GM19351 (cell line): ENCODE measurements around the gene PLXND1.

Experiments used
- ATAC-seq: cut with Tn5 transposase; IDR thresholded peaks from one replicate; pipeline ENCODE4 v1.9.1; 2021; ENCODE audit warnings: mild to moderate bottlenecking, moderate library complexity; ENCODE audit not compliant: unreplicated experiment

The PLXND1 gene

GRCh38 chr3:129629011-129629410 lies 22.5 kb upstream of the PLXND1 start:
- ATAC-seq, result no peak

GRCh38 chr3:129628169-129628522 lies 21.7 kb upstream of the PLXND1 start:
- ATAC-seq, result no peak

GRCh38 chr3:129627350-129628168 lies 21.1 kb upstream of the PLXND1 start:
- ATAC-seq, result peak; percentile 52

- peak; percentile 94 for ATAC-seq
Observed at GRCh38 chr3:129626744-129627349, 20.4 kb upstream of the PLXND1 start.

GRCh38 chr3:129625072-129625874 lies 18.8 kb upstream of the PLXND1 start:
- no peak for ATAC-seq

- no peak for ATAC-seq
Observed at GRCh38 chr3:129624347-129625071, 18.0 kb upstream of the PLXND1 start.

- ATAC-seq, result no peak
Observed at GRCh38 chr3:129623447-129624118, 17.1 kb upstream of the PLXND1 start.

GRCh38 chr3:129622933-129623332 lies 16.5 kb upstream of the PLXND1 start:
- no peak for ATAC-seq

GRCh38 chr3:129622226-129622874 lies 15.9 kb upstream of the PLXND1 start:
- no peak for ATAC-seq

GRCh38 chr3:129621626-129622225 lies 15.2 kb upstream of the PLXND1 start:
- ATAC-seq, result no peak

GRCh38 chr3:129620828-129621559 lies 14.5 kb upstream of the PLXND1 start:
- ATAC-seq, result no peak

GRCh38 chr3:129619726-129620162 lies 13.3 kb upstream of the PLXND1 start:
- ATAC-seq, result no peak

- no peak for ATAC-seq
Observed at GRCh38 chr3:129618901-129619671, 12.6 kb upstream of the PLXND1 start.

GRCh38 chr3:129618186-129618820 lies 11.8 kb upstream of the PLXND1 start:
- no peak for ATAC-seq

GRCh38 chr3:129617381-129618185 lies 11.1 kb upstream of the PLXND1 start:
- ATAC-seq, result no peak

- no peak for ATAC-seq
Observed at GRCh38 chr3:129616713-129617112, 10.2 kb upstream of the PLXND1 start.

- ATAC-seq, result no peak
Observed at GRCh38 chr3:129616291-129616690, 9.8 kb upstream of the PLXND1 start.
